Activated naive CD4-positive, alpha-beta T cell treated with Interleukin-2 at 50 U/mL for 16 hours (primary cell): ENCODE data around the gene PRIM2.
"Not testable (repeated sequence)": the region's sequence is repeated elsewhere in the genome, so short reads cannot be mapped to it uniquely, and the experiment has no call there.

ENCODE experiments used
- DNase-seq: peaks from one replicate; pipeline ENCODE4 v3.0.0-alpha.2; 2020

The PRIM2 gene

DNA sequence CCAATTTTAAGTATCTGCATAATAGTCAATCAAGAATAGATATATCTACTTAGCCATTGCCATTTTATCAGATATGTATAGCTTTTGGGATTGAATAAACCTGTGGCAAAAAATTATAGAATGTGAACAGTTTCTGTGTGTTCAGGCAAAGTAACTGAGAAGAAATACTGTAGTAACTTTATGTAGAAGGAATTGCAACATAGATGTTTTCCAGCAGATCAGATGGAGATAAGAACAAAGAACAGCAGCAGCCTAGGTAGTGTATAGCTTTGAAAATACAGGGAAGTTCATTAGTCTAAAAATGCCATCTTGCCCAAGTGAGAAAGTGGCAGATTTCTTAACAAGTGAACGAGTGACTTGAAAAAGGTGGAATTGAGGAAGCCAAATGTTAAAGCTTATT lies 197.7 kb downstream of the PRIM2 start:
- DNase-seq, result not testable (repeated sequence)

DNA sequence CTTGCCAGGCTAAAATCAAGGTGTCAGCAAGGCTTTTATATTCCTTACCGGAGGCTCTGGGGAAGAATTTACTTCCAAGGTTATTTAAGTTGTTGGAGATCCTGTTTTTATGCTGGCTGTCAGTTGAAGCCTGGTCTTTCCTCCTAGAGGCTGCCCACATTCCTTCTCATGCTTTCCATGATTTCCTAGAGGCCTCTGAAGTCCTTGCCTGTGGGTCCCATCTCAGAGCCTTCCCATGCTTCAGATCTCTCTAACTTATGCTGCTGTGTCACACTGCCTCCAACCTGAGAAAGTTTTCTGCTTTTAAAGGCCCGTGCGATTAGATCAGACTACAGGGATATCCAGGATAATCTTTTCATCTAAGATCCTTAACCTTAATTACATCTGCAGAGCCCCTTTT lies 198.4 kb downstream of the PRIM2 start:
- not testable (repeated sequence) for DNase-seq

DNA sequence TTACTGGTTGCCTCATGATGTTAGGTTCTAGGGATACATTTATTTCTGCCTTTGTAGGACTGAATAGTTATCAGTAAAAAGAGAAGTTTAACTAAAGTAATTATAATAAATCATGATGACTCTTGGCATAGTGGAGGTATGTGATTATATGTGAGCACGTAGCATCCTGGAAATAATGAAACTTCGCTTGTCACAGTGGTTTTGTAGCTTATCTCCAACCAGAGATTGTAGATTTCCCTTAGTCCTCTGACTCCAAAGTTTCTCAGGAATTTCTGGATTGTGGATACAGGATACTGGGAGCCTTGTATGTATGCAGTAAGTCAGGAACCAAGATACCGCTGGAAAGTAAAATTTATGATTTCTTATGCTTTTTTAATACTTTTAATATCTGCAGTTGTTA lies 199.3 kb downstream of the PRIM2 start:
- not testable (repeated sequence) for DNase-seq

DNA sequence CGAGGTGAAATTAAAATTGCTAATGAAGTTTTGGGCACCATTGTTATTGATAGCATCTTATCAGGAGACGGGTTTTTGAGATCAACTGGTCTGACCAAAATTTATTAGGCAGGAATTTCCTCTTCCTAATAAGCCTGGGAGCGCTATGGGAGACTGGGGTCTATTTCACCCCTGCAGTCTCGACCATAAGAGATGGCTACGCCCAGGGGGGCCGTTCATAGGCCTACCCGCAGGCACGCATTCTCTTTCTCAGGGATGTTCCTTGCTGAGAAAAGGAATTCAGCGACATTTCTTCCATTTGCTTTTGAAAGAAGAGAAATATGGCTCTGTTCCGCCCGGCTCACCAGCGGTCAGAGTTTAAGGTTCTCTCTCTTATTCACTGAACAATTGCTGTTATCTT lies 201.8 kb downstream of the PRIM2 start:
- not testable (repeated sequence) for DNase-seq

DNA sequence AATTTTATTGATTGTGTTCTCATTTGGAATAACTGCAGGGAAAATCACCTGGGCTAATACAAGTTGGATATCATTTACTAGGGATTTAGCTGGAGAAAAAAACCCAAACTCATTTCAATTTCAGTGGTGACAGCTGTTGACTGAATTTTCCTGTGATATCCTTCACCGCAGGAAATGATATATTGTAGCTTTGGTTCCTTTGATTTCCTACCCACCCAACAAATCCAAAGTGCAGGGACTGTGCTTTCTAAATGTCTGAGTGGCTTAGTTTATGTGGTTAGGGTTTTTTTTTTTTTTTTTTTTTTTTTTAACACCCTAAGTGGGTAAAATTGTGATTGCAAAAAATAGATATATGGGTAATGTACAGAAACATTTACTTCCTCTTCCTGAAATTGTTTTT lies 203.7 kb downstream of the PRIM2 start:
- DNase-seq, result not testable (repeated sequence)

DNA sequence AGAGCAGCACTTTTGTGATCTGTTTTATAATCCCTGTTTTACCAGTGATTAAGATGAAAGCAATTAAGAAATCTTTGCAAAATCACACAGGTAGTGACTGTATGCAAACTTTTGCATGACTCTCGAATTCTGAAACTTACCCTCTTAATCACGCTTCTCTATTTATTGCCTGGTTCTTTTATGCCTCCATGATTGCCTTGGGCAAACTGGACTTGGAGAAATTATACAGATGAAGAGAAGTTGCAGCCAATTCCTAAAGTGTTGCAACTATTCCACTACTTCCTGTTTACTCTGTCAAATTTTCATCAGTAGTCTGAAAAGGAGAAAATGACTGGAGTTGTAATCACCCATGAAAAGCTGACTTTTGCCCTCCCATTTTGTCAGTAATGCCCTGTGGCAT lies 205.8 kb downstream of the PRIM2 start:
- DNase-seq, result not testable (repeated sequence)

DNA sequence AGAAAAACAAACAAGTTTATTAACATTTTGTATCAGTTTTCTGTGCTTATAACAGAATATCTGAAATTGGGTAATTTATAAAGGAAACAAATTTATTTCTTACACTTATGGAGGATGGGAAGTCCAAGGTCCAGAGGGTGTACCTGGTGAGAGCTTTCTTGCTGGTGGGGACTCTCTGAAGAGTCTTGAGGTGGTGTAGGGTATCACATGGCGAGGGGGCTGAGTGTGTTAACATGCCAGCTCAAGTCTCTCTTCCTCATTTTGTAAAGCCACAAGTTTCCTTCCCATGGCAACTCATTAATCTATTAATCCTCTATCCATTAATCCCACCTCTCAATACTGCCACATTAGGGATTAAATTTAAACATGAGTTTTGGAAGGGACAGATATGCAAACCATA lies 212.3 kb downstream of the PRIM2 start:
- DNase-seq, result not testable (repeated sequence)

DNA sequence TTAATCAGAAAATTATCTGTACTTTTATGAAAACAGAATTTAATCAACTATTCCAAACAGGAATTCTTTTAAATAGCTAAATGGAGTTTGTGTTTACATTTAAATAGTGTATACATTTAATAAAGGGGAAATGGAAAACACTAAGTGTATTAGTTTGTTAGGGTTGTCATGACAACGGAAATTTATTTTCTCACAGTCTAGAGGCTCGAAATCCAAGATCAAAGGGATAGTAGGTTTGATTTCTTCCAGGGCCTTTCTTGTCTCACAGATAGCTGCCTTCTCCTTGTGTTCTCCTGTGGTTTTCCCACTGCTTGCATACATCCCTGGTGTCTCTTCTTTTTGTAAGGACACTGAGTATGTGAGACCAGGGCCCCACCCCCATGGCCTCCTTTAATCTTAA lies 215.2 kb downstream of the PRIM2 start:
- not testable (repeated sequence) for DNase-seq

DNA sequence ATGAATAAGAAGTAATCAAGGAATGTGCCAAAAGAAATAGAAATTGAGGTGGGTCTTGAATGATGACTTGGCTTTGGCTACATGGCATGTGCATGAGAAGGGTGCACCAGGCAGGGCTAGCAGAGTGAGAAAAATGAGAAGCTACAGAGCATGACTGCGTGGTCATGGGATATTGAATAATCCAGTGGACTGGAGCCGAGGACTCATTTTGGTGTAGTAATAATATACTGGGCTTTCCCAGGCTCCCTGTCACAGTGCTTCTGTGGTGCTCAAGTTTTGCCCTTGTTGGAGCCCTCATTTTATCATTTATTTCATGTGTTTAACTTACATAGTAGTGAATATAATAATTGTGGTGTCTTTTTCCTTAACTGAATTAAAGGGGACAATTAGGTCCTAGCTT lies 217.7 kb downstream of the PRIM2 start:
- not testable (repeated sequence) for DNase-seq

DNA sequence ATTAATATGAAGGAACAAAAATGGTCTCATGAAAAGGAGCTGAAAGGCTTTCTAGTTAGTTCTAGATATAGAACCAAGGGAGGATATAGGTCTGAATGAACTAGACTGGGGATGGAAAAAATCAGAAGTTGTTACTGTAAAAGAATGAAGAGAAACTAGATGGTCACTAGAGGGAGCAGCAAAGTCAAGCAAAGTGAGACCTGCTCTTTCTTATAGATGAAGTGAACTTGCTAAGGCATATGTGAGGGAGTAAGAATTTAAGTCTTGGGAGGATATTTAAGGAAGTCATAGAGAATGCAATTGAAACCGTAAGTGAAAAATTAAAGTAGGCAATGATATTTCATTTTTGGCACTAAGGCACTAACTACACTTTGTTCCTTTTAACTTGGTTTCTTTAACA lies 218.6 kb downstream of the PRIM2 start:
- DNase-seq, result not testable (repeated sequence)

DNA sequence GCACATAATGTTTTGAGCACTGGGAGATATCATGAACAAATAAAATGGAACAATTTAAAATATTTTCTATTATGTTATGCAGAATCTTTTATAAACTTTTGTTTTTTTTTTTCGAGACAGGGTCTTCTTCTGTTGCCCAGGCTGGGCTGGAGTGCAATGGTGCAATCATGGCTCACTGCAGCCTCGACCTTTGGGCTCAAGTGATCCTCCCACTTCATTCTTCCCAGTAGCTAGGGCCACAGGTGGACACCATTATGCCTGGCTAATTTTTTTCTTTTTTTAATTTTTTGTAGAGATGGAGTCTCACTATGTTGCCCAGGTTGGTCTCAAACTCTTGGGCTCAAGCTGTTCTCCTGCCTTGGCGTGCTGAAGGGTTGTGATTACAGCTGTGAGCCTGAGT lies 220.5 kb downstream of the PRIM2 start:
- DNase-seq, result not testable (repeated sequence)

DNA sequence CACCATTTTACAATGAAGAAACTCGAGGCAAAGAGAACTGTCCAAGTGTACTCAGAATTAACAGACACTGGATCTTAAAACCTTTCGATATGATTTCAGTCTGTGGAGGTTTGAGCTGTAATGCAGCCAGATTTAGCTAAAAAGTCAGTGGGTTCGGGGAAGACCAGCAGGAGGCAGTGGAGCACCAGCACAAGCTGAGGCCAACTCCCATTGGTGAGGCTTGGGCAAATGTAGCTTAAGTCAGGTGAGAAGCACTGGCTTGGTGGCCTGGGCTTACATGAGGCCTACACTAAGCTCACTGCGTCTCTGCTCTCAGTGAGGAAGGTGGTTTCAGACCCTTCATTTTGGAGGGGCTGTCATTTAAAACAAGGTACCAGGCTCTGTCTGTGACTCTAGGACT lies 234.5 kb downstream of the PRIM2 start:
- not testable (repeated sequence) for DNase-seq

DNA sequence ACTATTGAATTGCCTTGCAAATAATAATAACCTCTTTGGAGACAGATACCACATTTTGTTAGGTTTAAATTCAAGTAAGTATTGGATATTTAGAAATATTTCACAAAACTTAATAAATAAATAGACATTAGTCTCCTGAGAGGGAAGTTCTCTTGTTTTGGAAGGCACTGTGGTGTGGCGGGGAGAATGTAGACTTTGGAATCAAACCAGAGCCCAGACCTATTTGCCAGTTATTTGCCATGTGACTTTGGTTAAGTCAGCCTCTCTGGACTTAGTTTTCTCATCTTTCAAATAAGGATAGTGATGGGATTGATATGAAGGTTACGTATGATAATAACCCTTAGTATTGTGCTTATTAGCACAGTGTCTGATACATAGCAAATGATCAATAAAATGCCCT lies 240.4 kb downstream of the PRIM2 start:
- DNase-seq, result not testable (repeated sequence)

DNA sequence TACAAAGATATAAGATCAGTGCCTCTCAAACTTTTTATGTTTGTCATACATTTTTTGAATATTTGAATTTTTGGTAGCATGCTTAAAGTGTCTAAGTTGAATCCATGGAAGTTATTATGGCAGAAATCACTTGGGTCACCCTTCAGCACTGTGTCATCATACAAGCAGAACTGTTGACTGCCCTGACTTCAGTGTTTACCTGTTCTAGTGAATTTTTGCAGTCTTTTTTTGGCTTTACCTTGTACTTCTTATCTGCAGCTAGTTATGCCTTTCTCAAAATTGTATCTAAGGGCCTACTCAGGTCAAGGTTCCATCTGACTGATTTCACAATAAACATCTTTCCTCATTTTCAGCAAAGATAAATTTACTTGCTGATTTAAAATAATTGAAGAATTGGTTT lies 241.7 kb downstream of the PRIM2 start:
- DNase-seq, result not testable (repeated sequence)

DNA sequence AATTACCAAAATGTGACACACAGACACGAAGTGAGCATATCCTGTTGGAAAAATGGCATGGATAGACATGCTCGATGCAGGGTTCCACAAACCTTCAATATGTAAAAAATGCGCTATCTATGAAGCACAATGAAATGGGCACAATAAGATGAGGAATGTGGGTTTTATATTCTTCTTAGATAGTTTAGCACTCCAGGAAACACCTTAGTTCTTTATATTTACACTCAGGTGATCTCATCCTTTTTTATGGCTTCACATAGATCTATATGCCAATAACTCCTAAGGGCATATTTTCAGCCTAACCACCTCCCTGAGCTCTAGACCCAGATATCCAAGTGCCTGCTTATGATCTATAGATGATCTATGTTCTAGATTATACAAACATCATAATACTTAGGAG lies 244.8 kb downstream of the PRIM2 start:
- not testable (repeated sequence) for DNase-seq

DNA sequence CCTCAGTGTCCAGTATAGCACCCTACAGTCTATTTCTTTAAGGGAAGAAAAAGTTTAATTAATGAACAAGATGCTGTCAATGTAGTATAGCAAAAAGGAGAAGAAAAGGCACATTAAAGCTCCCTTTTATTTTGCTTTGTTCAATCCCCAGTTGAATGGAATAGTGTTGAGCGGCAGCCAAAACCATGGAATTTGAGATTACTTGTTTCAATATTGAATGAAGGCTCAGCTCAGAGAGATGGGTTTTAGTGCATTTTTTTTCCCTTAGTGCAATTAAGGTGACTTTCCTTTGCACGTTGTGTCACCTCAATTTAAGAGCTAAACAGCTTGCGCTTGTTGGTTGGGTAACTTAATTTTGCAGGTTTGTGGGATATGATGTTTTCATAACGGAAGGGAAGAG lies 254.7 kb downstream of the PRIM2 start:
- DNase-seq, result not testable (repeated sequence)

DNA sequence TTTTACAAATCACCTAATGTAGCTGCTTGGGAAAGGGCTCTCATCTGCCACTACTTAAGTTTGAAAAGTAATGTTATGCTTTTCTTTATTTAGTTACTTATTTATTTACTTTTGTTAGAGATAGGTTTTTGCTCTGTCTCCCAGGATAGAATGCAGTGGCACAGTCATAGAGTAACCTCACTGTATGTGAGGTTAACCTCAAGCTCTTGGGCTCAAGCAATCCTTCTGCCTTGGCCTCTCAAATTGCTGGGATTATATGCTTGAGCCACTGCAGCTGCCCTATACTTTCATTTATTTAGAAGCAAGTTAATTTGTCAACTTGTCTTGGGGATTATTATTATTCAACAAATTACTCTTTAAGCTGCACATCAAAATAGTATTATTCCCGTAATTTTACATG lies 255.4 kb downstream of the PRIM2 start:
- not testable (repeated sequence) for DNase-seq

DNA sequence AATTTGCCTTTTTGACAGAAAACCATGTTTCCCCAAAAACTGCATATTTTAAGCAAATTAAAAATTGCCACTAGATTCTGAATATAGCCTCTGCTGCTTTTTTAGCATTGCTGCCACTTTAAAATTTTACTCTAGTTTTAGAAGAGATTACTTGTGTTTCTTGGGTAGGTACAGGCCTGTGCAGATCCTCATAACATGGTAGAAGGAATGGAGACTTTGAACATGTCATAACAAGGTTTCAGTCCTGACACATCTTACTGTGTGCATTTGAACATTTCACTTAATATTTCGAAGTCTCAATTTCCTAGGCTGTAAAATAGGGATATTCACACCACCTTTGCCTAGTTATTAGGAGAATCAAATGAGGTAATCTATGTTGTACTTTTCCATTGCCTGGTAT lies 259.6 kb downstream of the PRIM2 start:
- DNase-seq, result not testable (repeated sequence)

DNA sequence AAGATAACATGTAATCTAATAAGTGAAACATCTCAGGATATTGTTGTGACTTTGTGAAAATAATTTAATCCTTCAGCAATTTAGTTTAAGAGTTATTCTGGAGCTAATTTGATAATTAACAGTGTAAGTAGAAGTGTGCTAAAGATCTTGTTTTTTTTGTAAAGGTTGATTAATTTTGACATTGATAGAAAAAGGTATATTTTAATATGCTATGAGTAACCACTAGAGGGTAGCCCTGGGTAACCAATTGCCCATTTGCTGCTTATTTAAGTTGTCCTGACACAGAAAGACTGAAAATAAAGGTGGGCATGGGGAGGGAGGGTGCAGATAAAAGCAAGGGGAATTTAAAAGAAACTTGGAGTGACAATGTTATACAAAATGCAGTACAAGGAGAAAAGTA lies 262.1 kb downstream of the PRIM2 start:
- DNase-seq, result not testable (repeated sequence)

DNA sequence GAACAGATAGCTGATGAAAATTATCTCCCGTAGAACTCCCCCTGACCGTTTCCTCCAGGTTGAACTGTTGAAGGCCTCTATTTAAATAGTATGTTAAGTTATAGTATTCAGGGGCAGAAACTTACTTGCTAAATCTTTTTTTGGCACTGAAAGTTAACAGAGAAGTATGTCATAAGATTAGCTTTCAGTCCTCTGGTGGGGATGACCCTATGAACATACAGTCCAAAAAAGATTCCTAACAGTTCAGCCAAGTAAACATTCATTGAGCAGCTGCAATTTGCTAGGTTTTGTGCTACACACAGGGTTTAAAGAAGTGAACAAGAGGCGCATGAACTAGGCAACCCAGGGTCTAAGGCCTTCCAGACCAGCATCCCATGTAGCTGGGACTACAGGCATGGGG lies 264.2 kb downstream of the PRIM2 start:
- DNase-seq, result not testable (repeated sequence)

DNA sequence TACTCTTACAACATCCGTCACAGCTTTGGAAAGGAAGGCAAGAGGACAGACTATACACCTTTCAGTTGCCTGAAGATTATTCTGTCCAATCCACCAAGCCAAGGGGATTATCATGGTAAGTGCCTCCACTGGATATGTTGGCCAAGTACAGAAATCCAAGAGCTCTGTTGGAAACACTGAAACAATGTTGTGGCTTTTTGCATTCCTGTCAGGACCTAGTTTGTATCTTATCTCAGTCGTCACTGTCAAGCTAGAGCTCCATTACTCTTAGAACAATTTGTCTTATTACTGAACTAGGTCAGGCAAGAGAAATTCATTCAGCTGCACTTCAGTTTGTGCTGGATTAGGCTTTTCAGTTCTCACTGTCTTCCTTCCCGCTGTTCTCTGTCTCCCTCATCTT lies 283.7 kb downstream of the PRIM2 start:
- DNase-seq, result not testable (repeated sequence)

DNA sequence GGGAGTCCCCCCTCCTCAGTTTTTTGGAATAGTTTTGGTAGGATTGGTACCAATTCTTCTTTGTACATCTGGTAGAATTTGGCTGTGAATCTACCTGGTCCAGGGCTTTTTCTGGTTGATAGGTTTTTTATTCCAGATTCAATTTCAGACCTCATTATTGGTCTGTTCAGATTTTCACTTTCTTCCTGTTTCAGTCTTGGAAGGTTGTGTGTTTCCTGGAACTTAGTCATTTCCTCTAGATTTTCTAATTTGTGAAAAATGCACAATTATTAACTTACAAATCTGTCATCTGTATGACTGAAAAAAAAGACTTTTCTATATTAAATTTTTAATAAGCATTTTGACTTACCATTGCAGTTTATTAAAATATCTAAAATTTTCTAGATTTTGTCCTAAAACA lies 287.9 kb downstream of the PRIM2 start:
- not testable (repeated sequence) for DNase-seq

DNA sequence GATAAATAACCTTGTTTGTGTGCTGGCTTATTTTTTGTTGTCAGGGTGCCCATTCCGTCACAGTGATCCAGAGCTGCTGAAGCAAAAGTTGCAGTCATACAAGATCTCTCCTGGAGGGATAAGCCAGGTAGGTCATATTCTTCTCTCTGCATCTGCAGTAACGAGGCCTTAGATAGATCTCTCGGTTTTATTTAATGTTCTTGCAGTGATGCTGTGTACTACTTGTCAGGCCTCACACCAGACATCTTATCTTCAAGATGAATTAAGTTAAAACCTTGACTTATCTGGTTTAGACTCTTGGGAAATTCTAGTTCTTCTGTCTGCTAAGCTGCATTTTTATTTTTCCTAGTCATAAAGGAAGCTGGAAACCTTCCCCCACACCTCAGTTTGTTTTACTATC lies 288.9 kb downstream of the PRIM2 start:
- not testable (repeated sequence) for DNase-seq

DNA sequence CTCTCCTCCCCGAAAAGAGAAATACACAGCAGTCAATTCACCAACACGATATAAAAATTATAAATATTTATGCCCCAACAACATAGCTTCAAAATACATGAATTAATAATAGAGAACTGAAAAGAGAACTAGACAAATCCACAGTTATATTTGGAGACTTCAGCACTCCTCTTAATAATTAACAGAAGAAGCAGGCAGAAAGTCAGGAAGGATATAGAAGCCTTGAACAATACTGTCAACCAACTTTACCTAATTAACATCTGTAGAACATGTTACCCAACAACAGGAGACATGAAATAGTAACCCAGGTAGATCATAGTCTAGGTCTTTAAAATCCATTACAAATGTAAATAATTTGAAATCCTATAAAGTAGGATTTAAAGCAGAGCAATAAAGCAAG lies 293.2 kb downstream of the PRIM2 start:
- DNase-seq, result not testable (repeated sequence)

DNA sequence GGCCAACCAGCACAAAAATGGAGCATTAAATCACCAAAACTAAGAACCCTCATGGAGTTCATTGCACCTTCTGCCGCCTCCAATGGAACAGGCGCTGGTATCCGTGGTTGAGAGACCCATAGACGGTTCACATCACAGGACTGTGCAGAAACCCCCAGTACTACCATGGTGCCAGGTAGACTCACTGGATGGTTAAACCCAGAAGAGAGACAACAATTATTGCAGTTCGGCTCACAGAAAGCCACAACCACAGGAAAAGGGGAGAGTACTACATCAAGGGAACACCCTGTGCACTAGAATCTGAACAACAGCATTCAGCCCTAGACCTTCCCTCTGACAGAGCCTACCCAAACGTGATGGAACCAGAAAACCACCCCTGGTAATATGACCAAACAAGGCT lies 301.5 kb downstream of the PRIM2 start:
- not testable (repeated sequence) for DNase-seq

DNA sequence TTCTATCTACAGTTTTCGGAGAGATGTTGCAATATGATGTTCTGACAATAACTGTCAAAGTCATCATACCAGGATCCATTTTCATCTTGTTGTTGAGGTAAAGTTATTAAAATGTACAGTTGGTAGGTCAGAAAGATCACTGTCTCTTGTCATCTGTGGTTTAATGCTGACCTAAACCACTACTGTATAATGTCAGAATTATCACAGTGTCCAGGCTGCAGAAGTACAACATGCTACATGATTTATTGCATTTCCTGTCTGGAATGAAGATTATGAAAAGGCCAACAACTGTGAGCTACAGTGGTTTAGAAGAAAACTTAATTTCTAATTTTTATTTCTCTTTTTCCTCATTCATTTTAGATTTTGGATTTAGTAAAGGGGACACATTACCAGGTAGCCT lies 314.3 kb downstream of the PRIM2 start:
- DNase-seq, result not testable (repeated sequence)
